BE2C (cell line): ENCODE data around the gene HYAL3.

ENCODE experiments used
- DNase-seq: peaks from one replicate; pipeline ENCODE4 v3.0.0-alpha.2; 2020
- H3K27me3 ChIP-seq: fragments of 250-450 bp; sonication (Bioruptor Pico); 2 replicates; pipeline ENCODE4 v1.5.1; 2020; ENCODE audit warnings: mild to moderate bottlenecking
- H3K36me3 ChIP-seq: fragments of 250-450 bp; sonication (Bioruptor Pico); 2 replicates; pipeline ENCODE4 v1.5.1; 2020; ENCODE audit warnings: mild to moderate bottlenecking
- H3K4me1 ChIP-seq: fragments of 250-450 bp; sonication (Bioruptor Pico); 2 replicates; pipeline ENCODE4 v1.5.1; 2020
- H3K4me3 ChIP-seq: 2 replicates; pipeline ENCODE4 v1.5.1; 2011; ENCODE audit warnings: low read depth, low read length
- H3K9me3 ChIP-seq: fragments of 250-450 bp; sonication (Bioruptor Pico); 2 replicates; pipeline ENCODE4 v1.5.1; 2020
- TF ChIP-seq, protein P1 (sequence below): IDR thresholded peaks from 2 replicates; pipeline ENCODE4 v1.5.1; 2012; ENCODE audit warnings: mild to moderate bottlenecking, low read depth, low read length

HYAL3 gene

DNA sequence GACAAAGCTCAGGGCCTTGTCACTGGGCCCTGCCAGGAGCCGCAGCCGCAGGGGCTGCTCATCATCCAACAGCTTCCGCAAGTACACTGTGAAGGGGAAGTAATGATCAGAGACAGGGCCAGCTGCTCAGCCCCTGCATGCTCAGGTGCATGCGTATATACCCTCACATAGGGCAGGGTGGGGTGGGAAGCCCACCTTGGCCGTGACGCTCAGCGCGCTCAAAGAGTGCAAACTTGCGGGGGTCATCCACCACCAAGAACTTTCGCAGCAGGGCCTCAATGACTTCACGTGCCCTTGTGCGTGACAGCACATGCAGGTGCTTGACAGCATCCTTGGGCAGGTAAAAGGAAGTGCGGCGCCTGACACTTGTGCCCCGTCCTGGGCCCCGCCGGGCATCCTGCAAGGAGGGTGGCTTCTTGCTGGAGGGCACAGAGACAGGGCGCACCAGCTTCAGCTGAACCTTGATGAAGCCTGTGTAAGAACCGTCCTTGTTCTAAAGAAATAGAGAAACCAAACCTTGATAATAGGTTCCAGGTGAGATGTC lies 32.2 kb upstream of the HYAL3 start:
- H3K9me3 ChIP-seq = no peaks in the 10 kb centered on the region
- no peak for DNase-seq
- H3K4me1 ChIP-seq = no peaks in the 10 kb centered on the region
- H3K4me3 ChIP-seq = no peak overlapping the region
- peaks cover 24% of the 10 kb centered on the region for H3K36me3 ChIP-seq
- TF ChIP-seq, protein P1, sequence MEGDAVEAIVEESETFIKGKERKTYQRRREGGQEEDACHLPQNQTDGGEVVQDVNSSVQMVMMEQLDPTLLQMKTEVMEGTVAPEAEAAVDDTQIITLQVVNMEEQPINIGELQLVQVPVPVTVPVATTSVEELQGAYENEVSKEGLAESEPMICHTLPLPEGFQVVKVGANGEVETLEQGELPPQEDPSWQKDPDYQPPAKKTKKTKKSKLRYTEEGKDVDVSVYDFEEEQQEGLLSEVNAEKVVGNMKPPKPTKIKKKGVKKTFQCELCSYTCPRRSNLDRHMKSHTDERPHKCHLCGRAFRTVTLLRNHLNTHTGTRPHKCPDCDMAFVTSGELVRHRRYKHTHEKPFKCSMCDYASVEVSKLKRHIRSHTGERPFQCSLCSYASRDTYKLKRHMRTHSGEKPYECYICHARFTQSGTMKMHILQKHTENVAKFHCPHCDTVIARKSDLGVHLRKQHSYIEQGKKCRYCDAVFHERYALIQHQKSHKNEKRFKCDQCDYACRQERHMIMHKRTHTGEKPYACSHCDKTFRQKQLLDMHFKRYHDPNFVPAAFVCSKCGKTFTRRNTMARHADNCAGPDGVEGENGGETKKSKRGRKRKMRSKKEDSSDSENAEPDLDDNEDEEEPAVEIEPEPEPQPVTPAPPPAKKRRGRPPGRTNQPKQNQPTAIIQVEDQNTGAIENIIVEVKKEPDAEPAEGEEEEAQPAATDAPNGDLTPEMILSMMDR = no peak
- no peaks in the 10 kb centered on the region for H3K27me3 ChIP-seq

DNA sequence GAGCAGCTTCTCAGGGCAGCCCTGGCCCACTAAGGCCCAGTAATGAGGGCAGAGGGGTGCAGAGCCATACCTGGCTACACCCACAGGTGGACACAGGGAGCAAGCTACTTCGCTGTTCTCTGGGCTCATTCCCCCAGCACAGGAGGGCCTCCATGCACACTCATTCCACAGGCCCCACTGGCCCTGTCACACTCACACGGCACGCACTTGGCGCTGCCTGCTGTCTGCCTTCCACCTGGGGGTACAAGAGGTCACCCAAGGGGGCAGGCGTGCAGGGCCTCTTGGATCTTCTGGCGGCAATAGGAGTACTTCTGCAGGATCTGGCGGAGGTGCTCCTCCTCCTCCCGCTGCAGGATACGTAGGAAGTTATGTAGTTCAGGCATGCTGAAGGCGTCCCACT lies 31.1 kb upstream of the HYAL3 start:
- H3K36me3 ChIP-seq = peaks cover 24% of the 10 kb centered on the region
- no peak for DNase-seq
- TF ChIP-seq, protein P1 = no peak
- no peaks in the 10 kb centered on the region for H3K4me1 ChIP-seq
- H3K27me3 ChIP-seq = no peaks in the 10 kb centered on the region
- no peaks in the 10 kb centered on the region for H3K9me3 ChIP-seq
- H3K4me3 ChIP-seq = no peak overlapping the region

DNA sequence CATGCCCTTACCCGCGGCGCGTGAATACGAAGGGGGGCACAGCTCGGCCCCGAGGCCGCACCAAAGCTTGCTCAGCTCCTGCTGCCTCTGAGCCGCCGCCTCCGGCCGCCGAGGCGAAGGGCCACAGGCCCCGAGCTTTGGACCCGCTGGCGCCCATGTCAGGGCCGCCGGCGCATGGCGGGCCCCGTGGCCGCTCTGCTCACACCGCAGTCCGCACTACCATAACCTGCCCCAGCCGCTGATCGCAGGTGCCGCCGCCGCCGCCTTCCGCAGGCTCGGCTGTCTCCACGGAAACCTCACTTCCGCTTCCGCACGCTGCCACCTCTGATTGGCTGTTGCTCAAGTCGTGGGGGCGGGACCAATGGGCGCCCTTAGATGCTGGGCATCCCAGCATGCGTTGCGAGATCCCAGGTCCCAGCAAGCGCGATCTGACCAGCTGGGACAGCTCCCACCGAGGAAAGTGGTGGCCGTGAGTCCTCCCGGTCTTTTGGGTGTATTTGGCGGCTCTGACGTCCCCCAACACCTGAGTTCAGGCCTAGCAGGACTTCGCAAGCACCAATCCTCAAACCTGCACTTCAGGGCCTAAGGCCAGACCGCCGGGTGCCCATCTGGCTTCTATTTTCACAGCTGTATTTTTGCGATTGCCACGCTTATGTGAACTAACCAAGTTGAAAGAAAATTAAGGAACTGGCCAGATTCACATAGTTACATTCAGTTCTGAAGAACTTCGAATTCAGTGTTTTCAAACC lies 28.9 kb upstream of the HYAL3 start, which contains the start of gene TUSC2:
TUSC2 (minus strand) TSS at position 281 of the 749 bp plus-strand sequence; CDS start at position 157, 124 bp downstream.
- H3K4me3 ChIP-seq = peak within 1 kb of the TSS; percentile 77
- DNase-seq = peak; percentile 92
- H3K27me3 ChIP-seq = no peaks in the 10 kb centered on the region
- H3K9me3 ChIP-seq = no peaks in the 10 kb centered on the region
- TF ChIP-seq, protein P1 = no peak
- H3K4me1 ChIP-seq = no peaks in the 10 kb centered on the region
- H3K36me3 ChIP-seq = peaks cover 24% of the 10 kb centered on the region

DNA sequence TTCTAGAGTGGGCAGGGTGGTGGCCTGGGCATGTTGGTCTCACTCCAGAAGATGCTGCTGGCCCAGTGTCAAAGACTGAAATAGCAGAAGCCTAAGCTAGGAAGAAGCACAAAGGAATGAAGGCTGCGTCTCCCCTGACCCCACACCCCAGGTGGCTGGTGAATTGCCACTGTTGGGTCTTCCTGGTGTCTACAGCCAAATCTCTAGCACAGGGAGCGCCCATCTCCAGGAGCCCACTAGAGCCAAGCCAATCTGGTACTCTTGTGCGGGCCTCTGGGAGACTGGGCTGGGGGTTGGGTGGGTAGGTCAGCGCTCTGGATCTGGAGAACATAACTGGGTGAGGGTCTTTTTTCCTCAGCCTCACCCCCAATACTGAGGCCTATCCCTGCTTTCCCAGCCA lies 27.9 kb upstream of the HYAL3 start:
- TF ChIP-seq, protein P1 = no peak
- peaks cover 22% of the 10 kb centered on the region for H3K36me3 ChIP-seq
- no peak for DNase-seq
- H3K4me3 ChIP-seq = peak overlapping the region; percentile 77
- H3K27me3 ChIP-seq = no peaks in the 10 kb centered on the region
- no peaks in the 10 kb centered on the region for H3K9me3 ChIP-seq
- H3K4me1 ChIP-seq = no peaks in the 10 kb centered on the region

DNA sequence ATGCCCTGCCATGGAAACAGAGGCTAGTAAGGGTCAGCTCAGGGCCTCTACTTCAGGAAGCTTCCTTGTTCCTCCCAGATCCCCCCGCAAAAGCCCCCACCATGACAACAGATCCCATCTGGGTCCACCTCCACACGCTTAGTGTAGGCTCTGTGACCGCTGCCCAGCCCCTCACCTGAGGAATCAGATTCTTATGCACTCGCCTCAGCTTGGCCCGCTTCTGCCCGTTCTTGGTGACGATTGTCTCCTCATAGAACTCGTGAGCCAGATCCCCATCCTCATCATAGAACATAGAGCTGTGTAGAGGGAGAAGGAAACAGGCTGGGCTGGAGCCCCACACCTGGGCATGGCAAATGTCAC lies 27.0 kb upstream of the HYAL3 start:
- no peak overlapping the region for H3K4me3 ChIP-seq
- peaks cover 3% of the 10 kb centered on the region; the same call in 1 of the 2 replicates for H3K4me1 ChIP-seq
- DNase-seq = no peak
- TF ChIP-seq, protein P1 = no peak
- H3K27me3 ChIP-seq = no peaks in the 10 kb centered on the region
- peaks cover 12% of the 10 kb centered on the region for H3K36me3 ChIP-seq
- no peaks in the 10 kb centered on the region for H3K9me3 ChIP-seq
